ENCODE results near the gene BOD1. TPM values are rescaled to one million over a fixed set of nuclear protein-coding genes. Genes with fewer than 3 reads are reported as not detected.
A peak's percentile ranks its signal among the peaks of the same experiment; 100 is the strongest.

The BOD1 gene
- total RNA-seq, result 10 to 100 TPM; 37.3 to 63.1 TPM
- 10 to 100 TPM; 23.3 to 34.4 TPM for polyA plus RNA-seq
- long read RNA-seq, donor 1, transcript BOD1-206 (2 exons, 814 nt), result minor isoform, 6 of 53 reads
- long read RNA-seq, donor 1, transcript BOD1-207 (2 exons, 736 nt), result minor isoform, 7 of 53 reads
- long read RNA-seq, donor 1, transcript BOD1-202 (4 exons, 1,562 nt), result major isoform, 36 of 53 reads
- long read RNA-seq, donor 1, partial matches to known transcripts, result 0 of 53 reads
- long read RNA-seq, donor 1, other reads (novel, unspliced or antisense), result 0 of 53 reads
- long read RNA-seq, donor 2, transcript BOD1-207 (2 exons, 736 nt), result minor isoform, 6 of 16 reads
- long read RNA-seq, donor 2, transcript BOD1-202 (4 exons, 1,562 nt), result major isoform, 8 of 16 reads
- long read RNA-seq, donor 2, partial matches to known transcripts, result 0 of 16 reads
- long read RNA-seq, donor 2, other reads (novel, unspliced or antisense), result 0 of 16 reads
- long read RNA-seq, donor 3, transcript BOD1-202 (4 exons, 1,562 nt), result major isoform, 18 of 19 reads
- long read RNA-seq, donor 3, partial matches to known transcripts, result 0 of 19 reads
- long read RNA-seq, donor 3, other reads (novel, unspliced or antisense), result 0 of 19 reads
- long read RNA-seq, donor 4, transcript BOD1-202 (4 exons, 1,562 nt), result major isoform, 20 of 25 reads
- long read RNA-seq, donor 4, partial matches to known transcripts, result 0 of 25 reads
- long read RNA-seq, donor 4, other reads (novel, unspliced or antisense), result 0 of 25 reads
- long read RNA-seq, donor 5, transcript BOD1-207 (2 exons, 736 nt), result minor isoform, 7 of 70 reads
- long read RNA-seq, donor 5, transcript BOD1-202 (4 exons, 1,562 nt), result major isoform, 53 of 70 reads
- long read RNA-seq, donor 5, partial matches to known transcripts, result 0 of 70 reads
- long read RNA-seq, donor 5, other reads (novel, unspliced or antisense), result 5 of 70 reads

GRCh38 chr5:173616577-173617118, at the start of gene BOD1:
BOD1 (minus strand) TSS chr5:173616650; CDS start chr5:173616436, 214 bp downstream.
- peaks cover 1 to 13% (median 7%) of the 10 kb centered on the region in 4 donors for H3K36me3 ChIP-seq (ENCODE audit: control insufficient read depth in 4 of 4, insufficient read depth in 4 of 4, low read length in 4 of 4)
- peak within 1 kb of the TSS; percentile 72 to 79 for H3K9ac ChIP-seq (ENCODE audit: insufficient read depth in 1 of 2, low read length in 2 of 2)
- WGBS, 2 donors, result 3% methylated on average over 37 of the region's 37 CpGs
- ATAC-seq (ENCODE audit: insufficient read depth, low FRiP score) (peak; percentile 96), DNase-seq (peak; percentile 98 to 99 (median 99))
- peak within 1 kb of the TSS; percentile 89 to 98 for H3K27ac ChIP-seq (ENCODE audit: low read depth in 1 of 2, low read length in 1 of 2)
- H3K27me3 ChIP-seq (ENCODE audit: control insufficient read depth in 3 of 3, insufficient read depth in 3 of 3, low read length in 2 of 3), result no peaks in the 10 kb centered on the region
- H3K4me1 ChIP-seq (ENCODE audit: control insufficient read depth in 5 of 5, insufficient read depth in 5 of 5, low read length in 5 of 5), result peaks cover 9 to 44% (median 16%) of the 10 kb centered on the region in 5 donors
- no peaks in the 10 kb centered on the region for H3K9me3 ChIP-seq (ENCODE audit: control insufficient read depth in 4 of 4, insufficient read depth in 3 of 4, low read length in 3 of 4)
- TF ChIP-seq CTCF (IDR thresholded peaks at IDR 0.05; ENCODE audit: control extremely low read depth, extremely low read depth), result no peak
- H3K4me3 ChIP-seq, result peak within 1 kb of the TSS; percentile 88

DNA sequence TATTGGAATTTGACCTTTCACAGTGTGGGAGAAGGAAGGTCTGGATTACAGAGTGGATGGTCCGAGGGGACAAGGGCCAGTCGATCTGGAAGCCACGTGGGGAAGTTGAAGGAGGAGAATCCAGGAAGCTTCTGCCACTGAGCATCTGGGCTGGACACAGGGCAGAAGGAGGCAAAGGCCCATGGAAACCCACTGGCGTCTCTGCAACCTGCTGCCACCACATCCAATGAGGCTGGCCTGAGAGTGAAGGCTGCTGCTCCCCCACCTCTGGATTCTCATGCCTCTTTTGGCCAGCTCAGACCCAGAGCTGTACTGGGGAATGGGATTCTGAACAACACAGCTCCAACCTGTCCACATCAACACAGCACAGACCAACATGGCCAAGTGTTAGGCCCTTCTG, 48.9 kb upstream of the BOD1 start:
- TF ChIP-seq CTCF (IDR thresholded peaks at IDR 0.05; ENCODE audit: control extremely low read depth, extremely low read depth), result no peak
- WGBS, 2 donors, result 76 to 89% methylated on average over 4 of the region's 4 CpGs
- no peaks in the 10 kb centered on the region for H3K27me3 ChIP-seq (ENCODE audit: control insufficient read depth in 3 of 3, insufficient read depth in 3 of 3, low read length in 2 of 3)
- peaks cover 0 to 3% (median 0%) of the 10 kb centered on the region in 4 donors for H3K9me3 ChIP-seq (ENCODE audit: control insufficient read depth in 4 of 4, insufficient read depth in 3 of 4, low read length in 3 of 4)
- no peaks in the 10 kb centered on the region for H3K36me3 ChIP-seq (ENCODE audit: control insufficient read depth in 4 of 4, insufficient read depth in 4 of 4, low read length in 4 of 4)
- H3K9ac ChIP-seq (ENCODE audit: insufficient read depth in 1 of 2, low read length in 2 of 2), result no peak overlapping the region
- no peak overlapping the region for H3K4me3 ChIP-seq
- no peak for DNase-seq
- no peak overlapping the region for H3K27ac ChIP-seq (ENCODE audit: low read depth in 1 of 2, low read length in 1 of 2)
- no peak for ATAC-seq (ENCODE audit: insufficient read depth, low FRiP score)
- H3K4me1 ChIP-seq (ENCODE audit: control insufficient read depth in 5 of 5, insufficient read depth in 5 of 5, low read length in 5 of 5), result no peaks in the 10 kb centered on the region

DNA sequence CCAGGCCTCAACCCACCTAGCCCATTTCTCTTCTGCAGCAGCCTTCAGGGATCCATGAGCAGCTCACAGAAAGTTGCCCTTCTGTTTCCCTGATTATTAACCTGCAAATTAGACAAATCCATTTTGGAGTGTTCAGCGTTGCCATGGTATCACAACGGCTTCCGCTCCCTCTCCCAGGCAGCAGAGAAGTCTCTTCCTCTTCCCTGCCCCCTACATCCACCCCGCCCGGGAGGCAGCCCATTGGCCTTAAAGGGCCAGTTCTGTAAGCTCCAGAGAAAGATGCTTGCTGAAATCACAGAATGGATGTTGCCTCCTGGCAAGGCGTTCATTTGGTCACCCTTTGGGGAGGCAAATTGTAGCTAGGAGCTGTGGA, 47.7 kb upstream of the BOD1 start:
- peaks cover 0 to 7% (median 0%) of the 10 kb centered on the region in 4 donors for H3K9me3 ChIP-seq (ENCODE audit: control insufficient read depth in 4 of 4, insufficient read depth in 3 of 4, low read length in 3 of 4)
- WGBS, 2 donors, result 18 to 28% methylated on average over 6 of the region's 6 CpGs
- no peak for TF ChIP-seq CTCF (IDR thresholded peaks at IDR 0.05; ENCODE audit: control extremely low read depth, extremely low read depth)
- DNase-seq, result peak; percentile 41 to 55 (median 47)
- no peaks in the 10 kb centered on the region for H3K36me3 ChIP-seq (ENCODE audit: control insufficient read depth in 4 of 4, insufficient read depth in 4 of 4, low read length in 4 of 4)
- H3K27me3 ChIP-seq (ENCODE audit: control insufficient read depth in 3 of 3, insufficient read depth in 3 of 3, low read length in 2 of 3), result no peaks in the 10 kb centered on the region
- H3K4me3 ChIP-seq, result no peak overlapping the region
- ATAC-seq (ENCODE audit: insufficient read depth, low FRiP score), result peak; percentile 47
- no peaks in the 10 kb centered on the region for H3K4me1 ChIP-seq (ENCODE audit: control insufficient read depth in 5 of 5, insufficient read depth in 5 of 5, low read length in 5 of 5)
- no peak overlapping the region for H3K27ac ChIP-seq (ENCODE audit: low read depth in 1 of 2, low read length in 1 of 2)
- H3K9ac ChIP-seq (ENCODE audit: insufficient read depth in 1 of 2, low read length in 2 of 2), result no peak overlapping the region

Data from lung (tissue), 16 donors.